K562 (cell line): Measurements from ENCODE around the gene AMMECR1. TPM values are rescaled to one million over a fixed set of nuclear protein-coding genes. Genes with fewer than 3 reads are reported as not detected.

Source experiments
- ARID1B ChIP-seq: fragments of 450-650 bp; IDR thresholded peaks from 2 replicates; pipeline ENCODE4 v1.6.1; 2016; ENCODE audit warnings: antibody characterized with exemption, mild to moderate bottlenecking, inconsistent platforms
- CBFA2T2 ChIP-seq: fragments of 450-650 bp; conservative IDR thresholded peaks from 2 replicates; pipeline ENCODE4 v1.6.1; 2017; ENCODE audit warnings: mild to moderate bottlenecking
- CXXC5 ChIP-seq: fragments of 250-450 bp; sonication (Bioruptor Pico); IDR thresholded peaks from 2 replicates; pipeline ENCODE4 v1.8.0; 2022; ENCODE audit warnings: inconsistent platforms, mild to moderate bottlenecking, moderate library complexity
- HMGN3 ChIP-seq: IDR thresholded peaks from 2 replicates; pipeline ENCODE4 v1.6.1; 2011; ENCODE audit warnings: borderline replicate concordance, low read depth, mild to moderate bottlenecking, mixed read lengths, low read length; ENCODE audit not compliant: insufficient read length; ENCODE audit errors: extremely low read depth
- MED1 ChIP-seq: sonication (generic); formaldehyde crosslinking; IDR thresholded peaks from 2 replicates; pipeline ENCODE4 v1.8.1; 2023; ENCODE audit warnings: missing genetic modification reagents, borderline replicate concordance
- NCOA6 ChIP-seq: fragments of 450-650 bp; IDR thresholded peaks from 2 replicates; pipeline ENCODE4 v1.6.1; 2017; ENCODE audit warnings: mild to moderate bottlenecking
- NFE2 ChIP-seq: IDR thresholded peaks from 2 replicates; pipeline ENCODE4 v1.6.1; 2014; ENCODE audit warnings: antibody characterized with exemption, low read depth
- RBM25 ChIP-seq: fragments of 200-400 bp; formaldehyde crosslinking; IDR thresholded peaks from 2 replicates; pipeline ENCODE4 v1.6.1; 2018; ENCODE audit warnings: low read length, low read depth, moderate library complexity; ENCODE audit not compliant: severe bottlenecking
- SPI1 ChIP-seq: IDR thresholded peaks from 2 replicates; pipeline ENCODE4 v1.6.1; 2011; ENCODE audit warnings: low read depth, low read length, control low read depth, borderline replicate concordance
- TEAD4 ChIP-seq, 2 experiments: sonication (generic) in 1 of 2; formaldehyde crosslinking in 1 of 2; IDR thresholded peaks; 2 replicates each; pipeline versions ENCODE4 v1.6.1 to v1.8.0; 2012 to 2022; ENCODE audit warnings: borderline replicate concordance in 1 of 2, inconsistent platforms in 1 of 2, low read length in 1 of 2, mild to moderate bottlenecking in 1 of 2, missing genetic modification reagents in 1 of 2
- TFE3 ChIP-seq: fragments of 450-650 bp; formaldehyde crosslinking; IDR thresholded peaks from 2 replicates; pipeline ENCODE4 v1.4.0; 2020; ENCODE audit warnings: mild to moderate bottlenecking, mixed read lengths
- UBTF ChIP-seq, 2 experiments: IDR thresholded peaks; 2 replicates each; pipeline ENCODE4 v1.6.1; 2012; ENCODE audit warnings: improper control_type of control experiment in 2 of 2, low read depth in 2 of 2, low read length in 2 of 2, borderline replicate concordance in 1 of 2
- ZNF212 ChIP-seq: fragments of 450-650 bp; formaldehyde crosslinking; IDR thresholded peaks from 2 replicates; pipeline ENCODE4 v1.4.0; 2020; ENCODE audit warnings: mild to moderate bottlenecking
- ZNF324 ChIP-seq: fragments of 250-450 bp; sonication (Bioruptor Pico); IDR thresholded peaks from 2 replicates; pipeline ENCODE4 v1.4.0; 2020; ENCODE audit warnings: mild to moderate bottlenecking
- polyA plus RNA-seq, 8 experiments: library from polyadenylated mRNA; depleted of rRNA in 4 of 8; stranded (reverse) in 5 of 8; unstranded in 3 of 8; fragments of >200 nt; fragmentation: Nextera tagmentation in 2 of 8; fragmentation: Illumina TruSeq in 1 of 8; extraction: Ambion mirVana in 2 of 8; extraction: Trizol in 1 of 8; gene quantifications; 2 replicates each; pipeline versions ENCODE4 v1.2.1 to v1.2.3, GENCODE V29; 2011 to 2014; ENCODE audit warnings: inconsistent platforms in 1 of 8, missing spikeins in 1 of 8
- total RNA-seq, 7 experiments: library from RNA; depleted of rRNA in 6 of 7; stranded (reverse); fragments of >200 nt in 6 of 7; fragmentation: Illumina TruSeq in 2 of 7; extraction: Trizol in 2 of 7; gene quantifications; 2 replicates each; pipeline versions ENCODE4 v1.2.1 to v1.2.3, GENCODE V29; 2011 to 2021; ENCODE audit warnings: low replicate concordance in 1 of 7
- TF ChIP-seq, protein P1 (sequence below): sonication (generic); formaldehyde crosslinking; IDR thresholded peaks from 2 replicates; pipeline ENCODE4 v1.8.0; 2023; ENCODE audit warnings: mild to moderate bottlenecking, missing genetic modification reagents

AMMECR1 gene
- total and polyA plus RNA-seq, 9 of the 15 experiments (the other 6 are each of a cell fraction or from before 2014, with no cell fraction given) = 13.9 to 36.7 (median 23.6) TPM

GRCh38 chrX:110224926-110225617 lies 92.8 kb downstream of the AMMECR1 start (continued):
- TF ChIP-seq, protein P1, sequence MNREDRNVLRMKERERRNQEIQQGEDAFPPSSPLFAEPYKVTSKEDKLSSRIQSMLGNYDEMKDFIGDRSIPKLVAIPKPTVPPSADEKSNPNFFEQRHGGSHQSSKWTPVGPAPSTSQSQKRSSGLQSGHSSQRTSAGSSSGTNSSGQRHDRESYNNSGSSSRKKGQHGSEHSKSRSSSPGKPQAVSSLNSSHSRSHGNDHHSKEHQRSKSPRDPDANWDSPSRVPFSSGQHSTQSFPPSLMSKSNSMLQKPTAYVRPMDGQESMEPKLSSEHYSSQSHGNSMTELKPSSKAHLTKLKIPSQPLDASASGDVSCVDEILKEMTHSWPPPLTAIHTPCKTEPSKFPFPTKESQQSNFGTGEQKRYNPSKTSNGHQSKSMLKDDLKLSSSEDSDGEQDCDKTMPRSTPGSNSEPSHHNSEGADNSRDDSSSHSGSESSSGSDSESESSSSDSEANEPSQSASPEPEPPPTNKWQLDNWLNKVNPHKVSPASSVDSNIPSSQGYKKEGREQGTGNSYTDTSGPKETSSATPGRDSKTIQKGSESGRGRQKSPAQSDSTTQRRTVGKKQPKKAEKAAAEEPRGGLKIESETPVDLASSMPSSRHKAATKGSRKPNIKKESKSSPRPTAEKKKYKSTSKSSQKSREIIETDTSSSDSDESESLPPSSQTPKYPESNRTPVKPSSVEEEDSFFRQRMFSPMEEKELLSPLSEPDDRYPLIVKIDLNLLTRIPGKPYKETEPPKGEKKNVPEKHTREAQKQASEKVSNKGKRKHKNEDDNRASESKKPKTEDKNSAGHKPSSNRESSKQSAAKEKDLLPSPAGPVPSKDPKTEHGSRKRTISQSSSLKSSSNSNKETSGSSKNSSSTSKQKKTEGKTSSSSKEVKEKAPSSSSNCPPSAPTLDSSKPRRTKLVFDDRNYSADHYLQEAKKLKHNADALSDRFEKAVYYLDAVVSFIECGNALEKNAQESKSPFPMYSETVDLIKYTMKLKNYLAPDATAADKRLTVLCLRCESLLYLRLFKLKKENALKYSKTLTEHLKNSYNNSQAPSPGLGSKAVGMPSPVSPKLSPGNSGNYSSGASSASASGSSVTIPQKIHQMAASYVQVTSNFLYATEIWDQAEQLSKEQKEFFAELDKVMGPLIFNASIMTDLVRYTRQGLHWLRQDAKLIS (CRISPR knock-in tag) = no peak
- TF ChIP-seq ZNF324 (CRISPR knock-in tag) (no peak), ZNF212 (CRISPR knock-in tag) (no peak), HMGN3 (no peak), NFE2 (peak; percentile 60), NCOA6 (no peak), CBFA2T2 (0 out of 2 replicates have a peak, but pooled peaks have one; percentile 9), SPI1 (no peak), MED1 (CRISPR knock-in tag) (no peak), CXXC5 (CRISPR knock-in tag) (no peak), RBM25 (no peak), TEAD4 (IDR thresholded peaks at IDR 0.05; ENCODE audit: low read length) (peak; percentile 45; the same call in 1 of the 2 replicates), TEAD4 (CRISPR knock-in tag; IDR thresholded peaks at IDR 0.05; ENCODE audit: borderline replicate concordance) (no peak), TFE3 (no peak), UBTF (IDR thresholded peaks at IDR 0.05; ENCODE audit: borderline replicate concordance in 1 of 2, low read depth in 2 of 2, low read length in 2 of 2) (no peak), ARID1B (peak; percentile 48; the same call in 1 of the 2 replicates)
